CD4-positive, CD25-positive, alpha-beta regulatory T cell (primary cell): ENCODE measurements around the gene INSIG1. TPM values are rescaled to one million over a fixed set of nuclear protein-coding genes. Genes with fewer than 3 reads are reported as not detected.

Experiments
- ATAC-seq, 2 donors: fragments of 150-1000 bp; cut with Tn5 transposase; one replicate each; pipeline ENCODE4 v1.10.0; 2021; ENCODE audit warnings: low read depth in 2 of 2, moderate number of reproducible peaks in 2 of 2, moderate library complexity in 1 of 2
- DNase-seq, 3 donors: peaks; one replicate each; pipeline versions ENCODE4 v3.0.0 to v3.0.0-alpha.2; 2012 to 2022; ENCODE audit warnings: mixed read lengths in 1 of 3
- H3K27ac ChIP-seq: one replicate; pipeline ENCODE4 v1.7.0; 2013; ENCODE audit warnings: mild to moderate bottlenecking, low read length; ENCODE audit not compliant: insufficient read depth, poor library complexity, severe bottlenecking
- H3K27me3 ChIP-seq: one replicate; pipeline ENCODE4 v1.7.0; 2013; ENCODE audit warnings: low read length; ENCODE audit not compliant: control insufficient read depth, insufficient read depth
- H3K36me3 ChIP-seq: one replicate; pipeline ENCODE4 v1.7.0; 2013; ENCODE audit warnings: mild to moderate bottlenecking, low read length, moderate library complexity; ENCODE audit not compliant: control insufficient read depth, insufficient read depth
- H3K4me1 ChIP-seq: 2 replicates; pipeline ENCODE4 v1.7.0; 2013; ENCODE audit warnings: mild to moderate bottlenecking, low read length; ENCODE audit not compliant: insufficient read depth, control insufficient read depth, poor library complexity, severe bottlenecking
- H3K4me3 ChIP-seq: one replicate; pipeline ENCODE4 v1.7.0; 2013; ENCODE audit warnings: low read depth, mild to moderate bottlenecking, low read length, moderate library complexity
- H3K9me3 ChIP-seq, 2 experiments: 1 replicate in 1 of 2; 2 replicates in 1 of 2; pipeline ENCODE4 v1.7.0; 2013; ENCODE audit warnings: low read length in 2 of 2, mild to moderate bottlenecking in 1 of 2, moderate library complexity in 1 of 2; ENCODE audit not compliant: control insufficient read depth in 2 of 2
- H3K27ac Mint-ChIP-seq, 3 donors: one replicate each; pipeline ENCODE4 v1.8.0; 2020 to 2022; ENCODE audit warnings: mild to moderate bottlenecking in 3 of 3, mixed read lengths in 3 of 3, moderate library complexity in 2 of 3
- H3K27me3 Mint-ChIP-seq: one replicate; pipeline ENCODE4 v1.8.0; 2022; ENCODE audit warnings: mild to moderate bottlenecking, mixed read lengths
- H3K36me3 Mint-ChIP-seq: one replicate; pipeline ENCODE4 v1.8.0; 2020; ENCODE audit warnings: mixed read lengths
- H3K4me1 Mint-ChIP-seq, 4 donors: one replicate each; pipeline ENCODE4 v1.8.0; 2020 to 2022; ENCODE audit warnings: mixed read lengths in 4 of 4, mild to moderate bottlenecking in 1 of 4
- H3K4me3 Mint-ChIP-seq, 4 donors: one replicate each; pipeline ENCODE4 v1.8.0; 2020 to 2022; ENCODE audit warnings: mild to moderate bottlenecking in 4 of 4, mixed read lengths in 4 of 4, moderate library complexity in 3 of 4
- H3K9me3 Mint-ChIP-seq, 7 donors: one replicate each; pipeline ENCODE4 v1.8.0; 2020 to 2022; ENCODE audit warnings: mixed read lengths in 7 of 7, mild to moderate bottlenecking in 3 of 7, moderate library complexity in 2 of 7
- polyA plus RNA-seq, 4 donors: library from polyadenylated mRNA; unstranded; fragments of 300-500 nt; fragmentation: Illumina TruSeq; gene quantifications; one replicate each; pipeline ENCODE4 v1.2.3, GENCODE V29; 2021
- total RNA-seq: library from RNA; stranded (reverse); gene quantifications from one replicate; pipeline ENCODE4 v1.2.3, GENCODE V29; 2022

The INSIG1 gene
- total and polyA plus RNA-seq, 5 donors from 2014 or later = 38.4 to 66.5 (median 58.8) TPM

- peaks cover 5 to 51% (median 26%) of the 10 kb centered on the region in 4 donors for H3K4me1 Mint-ChIP-seq
- no peaks in the 10 kb centered on the region for H3K36me3 ChIP-seq
- DNase-seq = no peak
- H3K27me3 Mint-ChIP-seq = peaks cover 4% of the 10 kb centered on the region
- peaks cover 0 to 2% (median 0%) of the 10 kb centered on the region in 7 donors for H3K9me3 Mint-ChIP-seq
- H3K27me3 ChIP-seq = no peaks in the 10 kb centered on the region
- H3K4me3 Mint-ChIP-seq = no peak overlapping the region
- no peak overlapping the region for H3K27ac ChIP-seq
- H3K9me3 ChIP-seq = no peaks in the 10 kb centered on the region
- peak overlapping the region; percentile 17 to 85 (median 82) for H3K27ac Mint-ChIP-seq
- H3K36me3 Mint-ChIP-seq = no peaks in the 10 kb centered on the region
- no peak overlapping the region for H3K4me3 ChIP-seq
- ATAC-seq = no peak
- H3K4me1 ChIP-seq = peaks cover 20% of the 10 kb centered on the region
Observed at GRCh38 chr7:155282671-155283070, 15.0 kb upstream of the INSIG1 start.

GRCh38 chr7:155283565-155284194 is 14.0 kb upstream of the INSIG1 start:
- Histone ChIP-seq H3K4me3 (no peak overlapping the region), H3K27me3 (no peaks in the 10 kb centered on the region), H3K4me1 (peaks cover 22% of the 10 kb centered on the region), H3K27ac (no peak overlapping the region), H3K9me3 (no peaks in the 10 kb centered on the region), H3K36me3 (no peaks in the 10 kb centered on the region)
- Mint-ChIP-seq H3K9me3 (peaks cover 0 to 2% (median 0%) of the 10 kb centered on the region in 7 donors), H3K4me1 (peaks cover 5 to 56% (median 31%) of the 10 kb centered on the region in 4 donors), H3K27ac (peak overlapping the region in 1 of 3 donors; percentile 71), H3K27me3 (peaks cover 4% of the 10 kb centered on the region), H3K4me3 (no peak overlapping the region), H3K36me3 (no peaks in the 10 kb centered on the region)
- ATAC-seq (no peak), DNase-seq (no peak)

DNA sequence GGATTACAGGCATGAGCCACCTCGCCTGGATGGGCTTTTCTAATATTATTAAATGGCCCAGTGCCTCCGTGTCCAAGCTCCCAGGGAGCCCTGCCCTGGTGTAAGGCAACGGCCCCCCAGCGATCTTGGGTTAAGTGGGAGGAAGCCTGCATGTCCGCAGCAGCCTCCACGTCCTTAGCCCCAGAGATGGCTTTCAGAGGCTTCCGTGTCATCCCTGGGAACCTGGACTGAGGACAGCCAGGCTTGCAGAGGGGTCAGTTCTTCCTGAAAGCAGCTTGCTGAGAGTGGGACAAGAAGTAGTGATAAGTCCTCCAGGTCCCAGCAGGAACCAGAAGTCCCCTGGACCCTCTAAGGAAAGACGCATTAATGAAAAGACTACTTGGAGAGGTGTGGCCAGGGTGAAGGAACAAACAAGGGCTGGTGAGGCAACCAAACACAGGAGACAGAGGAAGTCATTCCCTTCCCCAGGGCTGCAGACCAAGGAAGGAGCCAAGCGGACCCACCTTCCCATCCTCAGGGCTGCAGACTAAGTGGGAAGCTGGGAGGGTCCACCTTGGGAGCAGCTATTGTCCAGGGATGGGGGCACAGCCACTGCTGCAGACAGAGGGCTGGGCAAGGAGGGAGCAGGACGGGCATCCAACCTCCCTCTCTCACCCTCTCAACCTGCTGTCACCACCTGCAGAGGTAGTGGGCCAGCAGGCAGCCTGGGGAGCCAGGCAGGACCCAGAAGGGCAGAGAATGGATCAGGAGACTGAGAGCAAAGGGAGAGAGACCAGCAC is 13.0 kb upstream of the INSIG1 start:
- Mint-ChIP-seq H3K36me3 (no peaks in the 10 kb centered on the region), H3K9me3 (peaks cover 0 to 2% (median 0%) of the 10 kb centered on the region in 7 donors), H3K4me3 (peak overlapping the region in 3 of 4 donors; percentile 24 to 59 (median 47)), H3K27me3 (no peaks in the 10 kb centered on the region), H3K27ac (peak overlapping the region in 1 of 3 donors; percentile 25), H3K4me1 (peaks cover 5 to 58% (median 31%) of the 10 kb centered on the region in 4 donors)
- Histone ChIP-seq H3K4me1 (peaks cover 22% of the 10 kb centered on the region), H3K27ac (no peak overlapping the region), H3K36me3 (no peaks in the 10 kb centered on the region), H3K4me3 (no peak overlapping the region), H3K27me3 (no peaks in the 10 kb centered on the region), H3K9me3 (no peaks in the 10 kb centered on the region)
- ATAC-seq (no peak), DNase-seq (no peak)

- DNase-seq = no peak
- H3K4me1 ChIP-seq = peaks cover 22% of the 10 kb centered on the region
- no peaks in the 10 kb centered on the region for H3K9me3 ChIP-seq
- no peak overlapping the region for H3K27ac ChIP-seq
- Mint-ChIP-seq H3K27me3 (no peaks in the 10 kb centered on the region), H3K27ac (peak overlapping the region; percentile 1 to 86 (median 85)), H3K9me3 (peaks cover 0 to 2% (median 0%) of the 10 kb centered on the region in 7 donors), H3K4me3 (peak overlapping the region in 3 of 4 donors; percentile 24 to 77 (median 59)), H3K36me3 (no peaks in the 10 kb centered on the region), H3K4me1 (peaks cover 5 to 58% (median 31%) of the 10 kb centered on the region in 4 donors)
- H3K36me3 ChIP-seq = no peaks in the 10 kb centered on the region
- H3K4me3 ChIP-seq = no peak overlapping the region
- H3K27me3 ChIP-seq = no peaks in the 10 kb centered on the region
- ATAC-seq = no peak
Observed at GRCh38 chr7:155285423-155285822, 12.3 kb upstream of the INSIG1 start.

- peak overlapping the region; percentile 1 to 86 (median 85) for H3K27ac Mint-ChIP-seq
- H3K4me1 Mint-ChIP-seq = peaks cover 5 to 59% (median 31%) of the 10 kb centered on the region in 4 donors
- Histone ChIP-seq H3K4me3 (no peak overlapping the region), H3K27me3 (no peaks in the 10 kb centered on the region), H3K27ac (no peak overlapping the region), H3K9me3 (no peaks in the 10 kb centered on the region), H3K4me1 (peaks cover 22% of the 10 kb centered on the region), H3K36me3 (no peaks in the 10 kb centered on the region)
- H3K9me3 Mint-ChIP-seq = peaks cover 0 to 2% (median 0%) of the 10 kb centered on the region in 7 donors
- H3K36me3 Mint-ChIP-seq = no peaks in the 10 kb centered on the region
- peak overlapping the region in 2 of 4 donors; percentile 59 to 77 for H3K4me3 Mint-ChIP-seq
- DNase-seq (peak in 1 of 3 donors; percentile 38), ATAC-seq (peak; percentile 15 to 47)
- no peaks in the 10 kb centered on the region for H3K27me3 Mint-ChIP-seq
Observed at GRCh38 chr7:155285833-155286232, 11.8 kb upstream of the INSIG1 start.

- Histone ChIP-seq H3K9me3 (no peaks in the 10 kb centered on the region), H3K27me3 (no peaks in the 10 kb centered on the region), H3K4me1 (peaks cover 22% of the 10 kb centered on the region), H3K27ac (no peak overlapping the region), H3K4me3 (no peak overlapping the region), H3K36me3 (no peaks in the 10 kb centered on the region)
- Mint-ChIP-seq H3K4me3 (peak overlapping the region in 2 of 4 donors; percentile 19 to 37), H3K4me1 (peaks cover 5 to 58% (median 31%) of the 10 kb centered on the region in 4 donors), H3K9me3 (peaks cover 0 to 2% (median 0%) of the 10 kb centered on the region in 7 donors), H3K27ac (peak overlapping the region in 1 of 3 donors; percentile 20), H3K36me3 (no peaks in the 10 kb centered on the region), H3K27me3 (no peaks in the 10 kb centered on the region)
- DNase-seq (no peak), ATAC-seq (no peak)
Observed at GRCh38 chr7:155286686-155287085, 11.0 kb upstream of the INSIG1 start.

GRCh38 chr7:155287284-155287935 is 10.3 kb upstream of the INSIG1 start:
- no peak for ATAC-seq
- H3K4me1 Mint-ChIP-seq = peaks cover 4 to 54% (median 30%) of the 10 kb centered on the region in 4 donors
- H3K4me3 Mint-ChIP-seq = peak overlapping the region in 3 of 4 donors; percentile 19 to 45 (median 29)
- no peak overlapping the region for H3K27ac ChIP-seq
- no peaks in the 10 kb centered on the region for H3K36me3 ChIP-seq
- H3K4me1 ChIP-seq = peaks cover 22% of the 10 kb centered on the region
- H3K9me3 Mint-ChIP-seq = peaks cover 0 to 2% (median 0%) of the 10 kb centered on the region in 7 donors
- no peak overlapping the region for H3K4me3 ChIP-seq
- no peaks in the 10 kb centered on the region for H3K9me3 ChIP-seq
- no peak for DNase-seq
- no peaks in the 10 kb centered on the region for H3K27me3 ChIP-seq
- no peaks in the 10 kb centered on the region for H3K27me3 Mint-ChIP-seq
- peak overlapping the region; percentile 10 to 61 (median 55) for H3K27ac Mint-ChIP-seq
- no peaks in the 10 kb centered on the region for H3K36me3 Mint-ChIP-seq
